BJ (cell line): ENCODE results near the gene ZNF20. TPM values are rescaled to one million over a fixed set of nuclear protein-coding genes. Genes with fewer than 3 reads are reported as not detected.

Source experiments
- CTCF ChIA-PET: fragments of 350-600 bp; formaldehyde crosslinking; extraction: SDS; loops from one replicate; lab custom pipeline; 2021; ENCODE audit warnings: antibody characterized with exemption, inconsistent platforms; lab: Yijun Ruan, JAX
- POLR2A ChIA-PET: fragments of 300-600 bp; sonication (Branson Sonifier 250); formaldehyde crosslinking; extraction: SDS; loops from one replicate; lab custom pipeline; 2021; ENCODE audit warnings: antibody characterized with exemption; lab: Charles Lee
- DNase-seq: peaks from one replicate; pipeline ENCODE4 v3.0.0-alpha.2; 2011; ENCODE audit warnings: low read depth
- H3K27me3 ChIP-seq: 2 replicates; pipeline ENCODE4 v1.6.0; 2011; ENCODE audit warnings: low read length; ENCODE audit not compliant: control insufficient read depth, insufficient read depth
- H3K36me3 ChIP-seq: 2 replicates; pipeline ENCODE4 v1.5.1; 2011; ENCODE audit warnings: low read length; ENCODE audit not compliant: control insufficient read depth, insufficient read depth
- H3K4me3 ChIP-seq: 2 replicates; pipeline ENCODE4 v1.5.1; 2011; ENCODE audit warnings: low read depth, mild to moderate bottlenecking, control low read depth, low read length
- polyA minus RNA-seq: library from RNA; depleted of rRNA, polyadenylated mRNA; stranded (reverse); fragments of >200 nt; gene quantifications from 2 replicates; pipeline ENCODE4 v1.2.3, GENCODE V29; 2011; rRNA and poly(A)+ RNA removed
- polyA plus RNA-seq: library from polyadenylated mRNA; depleted of rRNA; stranded (reverse); fragments of >200 nt; gene quantifications from 2 replicates; pipeline ENCODE4 v1.2.3, GENCODE V29; 2011; rRNA removed
- TF ChIP-seq, protein P1 (sequence below): IDR thresholded peaks from 2 replicates; pipeline ENCODE4 v1.5.1; 2011; ENCODE audit warnings: low read depth, mild to moderate bottlenecking, control low read depth, inconsistent platforms, low read length, moderate library complexity; ENCODE audit not compliant: insufficient read depth

ZNF20 gene
- polyA plus RNA-seq (2.1 and 2.8 TPM in 2 replicates), polyA minus RNA-seq (4.1 and 4.4 TPM in 2 replicates)

DNA sequence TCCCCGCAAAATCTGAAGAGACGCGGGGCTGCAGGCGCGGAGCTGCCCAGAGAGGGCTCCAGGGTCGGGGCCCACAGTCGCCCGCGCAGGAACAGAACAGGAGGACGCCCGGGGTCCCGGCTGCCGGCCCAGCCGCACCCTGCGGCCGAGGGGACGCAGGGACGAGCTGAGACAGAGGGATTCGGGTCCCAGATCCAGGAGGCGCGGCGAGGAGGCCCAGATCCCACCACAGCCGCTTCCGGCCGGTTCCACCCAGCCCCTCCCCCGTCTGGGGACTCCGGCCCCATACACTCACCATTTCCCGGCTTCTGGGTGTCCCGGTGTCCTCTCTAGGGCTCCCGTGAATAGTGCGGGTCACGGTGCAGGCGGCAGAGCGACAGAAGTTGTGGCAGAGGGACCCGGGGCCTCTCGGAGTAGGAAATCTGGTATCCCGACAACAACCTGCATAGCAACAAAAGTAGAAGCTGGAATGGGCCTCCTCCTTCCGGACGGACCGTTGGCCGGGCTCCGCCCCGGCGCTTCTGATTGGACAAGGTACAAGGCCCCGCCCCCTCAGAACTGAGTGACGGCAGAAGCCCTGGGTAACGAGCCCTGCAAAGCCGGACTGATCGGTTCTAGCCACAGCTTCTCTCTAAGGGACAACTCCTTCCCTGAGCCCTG, at the start of gene ZNF20:
ZNF20 (minus strand) TSS at position 466 of the 660 bp plus-strand sequence; CDS start at position 298, 168 bp downstream.
- DNase-seq: peak; percentile 66
- ChIA-PET POLR2A (interaction anchor here (0.8 kb wide), 2 partner anchors 17 to 80 kb away, joined by 3 to 4 read pairs; partner anchors contain the start of gene ZNF625), CTCF (interaction anchor here (0.7 to 6.2 kb wide), 23 partner anchors 10 to 580 kb away, joined by 3 to 70 read pairs (median 6); partner anchors contain the start of genes ZNF136, ZNF491, ZNF625 and ZNF763)
- peaks cover 6% of the 10 kb centered on the region for H3K36me3 ChIP-seq
- peak within 1 kb of the TSS; percentile 78 for H3K4me3 ChIP-seq
- TF ChIP-seq, protein P1, sequence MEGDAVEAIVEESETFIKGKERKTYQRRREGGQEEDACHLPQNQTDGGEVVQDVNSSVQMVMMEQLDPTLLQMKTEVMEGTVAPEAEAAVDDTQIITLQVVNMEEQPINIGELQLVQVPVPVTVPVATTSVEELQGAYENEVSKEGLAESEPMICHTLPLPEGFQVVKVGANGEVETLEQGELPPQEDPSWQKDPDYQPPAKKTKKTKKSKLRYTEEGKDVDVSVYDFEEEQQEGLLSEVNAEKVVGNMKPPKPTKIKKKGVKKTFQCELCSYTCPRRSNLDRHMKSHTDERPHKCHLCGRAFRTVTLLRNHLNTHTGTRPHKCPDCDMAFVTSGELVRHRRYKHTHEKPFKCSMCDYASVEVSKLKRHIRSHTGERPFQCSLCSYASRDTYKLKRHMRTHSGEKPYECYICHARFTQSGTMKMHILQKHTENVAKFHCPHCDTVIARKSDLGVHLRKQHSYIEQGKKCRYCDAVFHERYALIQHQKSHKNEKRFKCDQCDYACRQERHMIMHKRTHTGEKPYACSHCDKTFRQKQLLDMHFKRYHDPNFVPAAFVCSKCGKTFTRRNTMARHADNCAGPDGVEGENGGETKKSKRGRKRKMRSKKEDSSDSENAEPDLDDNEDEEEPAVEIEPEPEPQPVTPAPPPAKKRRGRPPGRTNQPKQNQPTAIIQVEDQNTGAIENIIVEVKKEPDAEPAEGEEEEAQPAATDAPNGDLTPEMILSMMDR: no peak
- no peaks in the 10 kb centered on the region for H3K27me3 ChIP-seq

DNA sequence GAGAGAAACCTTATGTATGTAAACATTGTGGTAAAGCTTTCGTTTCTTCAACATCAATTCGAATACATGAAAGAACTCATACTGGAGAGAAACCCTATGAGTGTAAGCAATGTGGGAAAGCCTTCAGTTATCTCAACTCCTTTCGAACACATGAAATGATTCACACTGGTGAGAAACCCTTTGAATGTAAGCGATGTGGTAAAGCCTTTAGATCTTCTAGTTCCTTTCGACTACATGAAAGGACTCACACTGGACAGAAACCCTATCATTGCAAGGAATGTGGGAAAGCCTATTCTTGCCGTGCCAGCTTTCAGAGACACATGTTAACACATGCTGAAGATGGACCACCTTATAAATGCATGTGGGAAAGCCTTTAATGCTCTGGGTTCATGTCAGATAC, 47.5 kb upstream of the ZNF20 start:
- DNase-seq: no peak
- ChIA-PET CTCF (no interaction called here), POLR2A (no interaction called here)
- TF ChIP-seq, protein P1: no peak
- Histone ChIP-seq H3K27me3 (no peaks in the 10 kb centered on the region), H3K36me3 (peaks cover 9% of the 10 kb centered on the region), H3K4me3 (no peak overlapping the region)

DNA sequence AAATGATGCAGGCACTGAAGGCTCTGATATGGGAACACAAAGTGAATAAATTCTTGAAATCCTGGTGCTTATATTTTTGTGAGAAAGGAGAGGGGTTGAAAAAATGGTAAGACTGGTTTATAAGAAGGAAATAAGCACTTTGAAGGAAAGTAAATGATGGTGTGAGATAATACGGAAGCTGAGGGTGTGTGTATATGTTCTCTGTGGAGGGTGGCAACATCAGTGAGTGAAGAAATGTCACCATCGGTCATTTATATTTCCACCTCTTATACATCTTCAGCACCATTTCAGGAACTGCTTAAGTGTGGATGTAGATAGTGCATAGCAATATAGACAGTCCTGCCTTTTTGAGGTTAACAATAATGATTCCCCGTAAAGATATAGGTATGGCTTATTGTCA, 40.2 kb upstream of the ZNF20 start:
- TF ChIP-seq, protein P1: no peak
- CTCF ChIA-PET: no interaction called here
- Histone ChIP-seq H3K36me3 (no peaks in the 10 kb centered on the region), H3K27me3 (no peaks in the 10 kb centered on the region), H3K4me3 (no peak overlapping the region)
- POLR2A ChIA-PET: no interaction called here
- DNase-seq: no peak

DNA sequence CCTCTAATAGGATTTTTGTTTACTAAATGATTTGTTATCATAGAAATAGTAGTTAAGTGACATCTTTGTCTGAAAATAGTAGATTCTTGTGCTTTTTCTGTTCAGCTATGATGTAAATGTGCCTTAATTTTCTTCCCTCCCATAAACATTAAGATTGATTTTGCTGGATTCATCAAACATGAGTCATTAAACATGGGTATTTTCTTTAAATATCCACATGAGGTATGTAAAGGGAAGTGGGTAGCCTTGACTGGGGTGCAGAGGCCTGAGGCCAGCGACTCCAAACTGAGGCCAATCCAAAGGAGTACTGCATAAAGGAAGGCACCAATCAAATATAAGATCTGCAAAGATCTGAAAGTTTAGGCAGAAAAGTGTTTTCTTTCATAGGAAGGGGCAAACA, 26.5 kb upstream of the ZNF20 start:
- H3K27me3 ChIP-seq: no peaks in the 10 kb centered on the region
- ChIA-PET POLR2A (interaction anchor here (0.7 kb wide), 1 partner anchor 131 kb away, joined by 19 read pairs; the partner anchor contains the start of gene ZNF433), CTCF (no interaction called here)
- H3K4me3 ChIP-seq: no peak overlapping the region
- H3K36me3 ChIP-seq: peaks cover 6% of the 10 kb centered on the region
- TF ChIP-seq, protein P1: no peak
- DNase-seq: no peak

DNA sequence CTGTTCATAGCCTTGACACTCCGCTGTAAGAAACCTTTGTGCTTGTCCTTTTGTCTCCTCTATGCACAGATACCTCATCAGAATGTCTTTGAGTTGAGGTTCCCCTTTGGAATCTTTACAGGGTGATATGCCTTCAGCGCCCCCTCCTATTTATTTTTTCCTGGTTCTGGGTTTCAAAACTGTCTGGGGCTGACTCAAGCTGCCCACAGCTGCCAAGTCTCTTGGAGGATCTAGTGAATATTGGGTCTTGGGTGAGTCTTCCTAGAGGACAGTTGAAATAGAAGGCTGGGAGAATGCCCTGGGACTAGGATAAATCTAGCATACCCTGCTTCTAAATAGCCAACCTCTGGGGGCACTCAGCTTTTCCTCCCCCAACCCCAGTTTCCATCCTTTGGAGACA, 23.7 kb upstream of the ZNF20 start:
- peak overlapping the region; percentile 79 for H3K4me3 ChIP-seq
- no peaks in the 10 kb centered on the region for H3K27me3 ChIP-seq
- POLR2A ChIA-PET: no interaction called here
- CTCF ChIA-PET: interaction anchor here (0.7 to 1.9 kb wide), 2 partner anchors 73 to 240 kb away, joined by 3 to 4 read pairs; no protein-coding TSS in a partner anchor
- DNase-seq: no peak
- H3K36me3 ChIP-seq: peaks cover 2% of the 10 kb centered on the region
- TF ChIP-seq, protein P1: no peak
